HUES6 (cell line): ENCODE results near the gene RNF220.

ENCODE experiments used
- H3K27ac ChIP-seq: 2 replicates; pipeline ENCODE4 v1.7.0; 2013; ENCODE audit warnings: low read depth, mild to moderate bottlenecking, low read length, inconsistent platforms
- H3K27me3 ChIP-seq: 2 replicates; pipeline ENCODE4 v1.6.1; 2013; ENCODE audit warnings: low read length; ENCODE audit not compliant: control insufficient read depth, insufficient read depth
- H3K36me3 ChIP-seq: 2 replicates; pipeline ENCODE4 v1.6.1; 2013; ENCODE audit warnings: low read length; ENCODE audit not compliant: control insufficient read depth, insufficient read depth
- H3K4me1 ChIP-seq: 2 replicates; pipeline ENCODE4 v1.6.1; 2013; ENCODE audit warnings: low read length; ENCODE audit not compliant: control insufficient read depth, insufficient read depth
- H3K4me3 ChIP-seq: 2 replicates; pipeline ENCODE4 v1.5.1; 2013; ENCODE audit warnings: low read depth, low read length
- H3K9ac ChIP-seq: one replicate; pipeline ENCODE4 v1.6.1; 2013; ENCODE audit warnings: mild to moderate bottlenecking, low read length
- H3K9me3 ChIP-seq: 2 replicates; pipeline ENCODE4 v1.6.1; 2013; ENCODE audit warnings: low read depth, low read length; ENCODE audit not compliant: control insufficient read depth, insufficient read depth

Gene RNF220

GRCh38 chr1:44420535-44420934, 15.5 kb downstream of the RNF220 start:
- H3K9me3 ChIP-seq: no peaks in the 10 kb centered on the region
- H3K27ac ChIP-seq: no peak overlapping the region
- no peak overlapping the region for H3K9ac ChIP-seq
- H3K36me3 ChIP-seq: no peaks in the 10 kb centered on the region
- no peak overlapping the region for H3K4me3 ChIP-seq
- peaks cover 51% of the 10 kb centered on the region for H3K27me3 ChIP-seq
- peaks cover 44% of the 10 kb centered on the region for H3K4me1 ChIP-seq

GRCh38 chr1:44421446-44421884, 16.4 kb downstream of the RNF220 start:
- Histone ChIP-seq H3K27ac (no peak overlapping the region), H3K4me3 (no peak overlapping the region), H3K36me3 (no peaks in the 10 kb centered on the region), H3K27me3 (peaks cover 41% of the 10 kb centered on the region), H3K9me3 (no peaks in the 10 kb centered on the region), H3K9ac (no peak overlapping the region), H3K4me1 (peaks cover 40% of the 10 kb centered on the region)

DNA sequence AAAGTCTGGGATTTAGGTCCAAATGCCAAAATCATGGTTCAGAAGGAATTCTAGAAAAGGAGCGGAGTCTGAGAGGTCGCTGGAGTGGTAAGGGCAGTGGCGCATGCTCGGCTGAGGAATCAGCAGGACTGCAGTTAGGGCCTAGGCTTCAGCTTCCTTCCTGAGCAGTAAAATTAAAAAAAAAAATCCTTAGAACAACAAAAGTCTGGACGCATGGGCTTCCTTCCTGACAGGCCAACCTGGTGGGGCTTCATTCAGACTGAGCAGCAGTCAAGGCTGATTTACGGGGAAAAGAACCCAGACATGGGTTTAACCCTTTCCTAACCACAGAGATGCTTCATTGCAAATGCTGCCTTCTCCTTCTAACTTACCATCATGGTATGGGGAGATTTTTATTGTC, 17.1 kb downstream of the RNF220 start:
- Histone ChIP-seq H3K4me1 (peaks cover 33% of the 10 kb centered on the region), H3K9me3 (no peaks in the 10 kb centered on the region), H3K9ac (no peak overlapping the region), H3K27ac (no peak overlapping the region), H3K4me3 (no peak overlapping the region), H3K36me3 (no peaks in the 10 kb centered on the region), H3K27me3 (peaks cover 34% of the 10 kb centered on the region)

DNA sequence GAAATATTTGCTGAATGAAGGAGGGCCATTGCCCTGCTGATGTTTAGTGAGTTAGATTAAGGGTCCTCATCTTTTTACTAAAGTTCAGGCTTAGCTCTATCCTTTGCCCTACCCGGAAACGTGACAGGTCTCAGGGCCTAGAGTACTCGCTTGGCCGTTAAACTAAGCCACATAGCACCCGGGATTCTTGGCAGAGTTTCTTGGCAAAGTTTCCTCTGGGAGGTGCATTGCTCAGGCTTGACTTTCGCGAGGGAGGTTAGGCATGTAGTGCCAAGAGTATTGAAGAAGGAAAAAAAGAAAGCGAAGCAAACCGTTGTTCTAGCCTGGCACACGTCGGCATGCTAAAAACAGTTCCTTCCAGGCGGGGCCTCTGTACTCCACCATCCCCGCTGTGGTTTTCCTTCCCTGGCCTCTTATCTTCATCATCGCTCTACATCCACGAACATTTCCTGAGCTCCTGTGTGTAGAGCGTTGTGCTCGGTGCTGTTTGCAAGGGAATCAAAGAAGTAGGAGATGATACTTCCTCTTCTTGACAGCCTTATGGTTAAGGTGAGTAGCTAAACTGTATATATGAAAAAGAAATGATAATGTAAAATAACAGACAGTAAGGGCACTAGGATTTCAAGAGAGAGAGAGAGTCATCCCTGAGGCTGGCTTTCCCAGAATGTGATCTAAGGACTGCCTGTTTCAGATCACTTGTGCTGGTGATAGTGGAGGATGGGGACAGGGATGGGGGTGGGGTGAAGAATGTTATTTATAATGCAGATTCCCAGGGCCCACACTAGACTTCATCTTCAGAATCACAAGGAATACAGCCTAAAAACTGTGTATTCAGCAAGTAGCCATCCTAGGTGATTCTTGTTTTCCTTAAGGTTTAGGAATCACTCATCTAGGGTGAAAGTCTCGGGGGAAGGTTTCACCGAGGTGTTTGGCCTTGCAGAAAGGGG, 18.8 kb downstream of the RNF220 start:
- Histone ChIP-seq H3K9me3 (no peaks in the 10 kb centered on the region), H3K9ac (no peak overlapping the region), H3K27ac (no peak overlapping the region), H3K4me3 (no peak overlapping the region), H3K27me3 (peaks cover 19% of the 10 kb centered on the region), H3K36me3 (no peaks in the 10 kb centered on the region), H3K4me1 (peaks cover 37% of the 10 kb centered on the region)

GRCh38 chr1:44424747-44425146, 19.7 kb downstream of the RNF220 start:
- Histone ChIP-seq H3K4me3 (no peak overlapping the region), H3K4me1 (peaks cover 46% of the 10 kb centered on the region), H3K9ac (no peak overlapping the region), H3K27ac (no peak overlapping the region), H3K36me3 (no peaks in the 10 kb centered on the region), H3K9me3 (no peaks in the 10 kb centered on the region), H3K27me3 (peaks cover 12% of the 10 kb centered on the region)

GRCh38 chr1:44425341-44426082, 20.5 kb downstream of the RNF220 start:
- H3K9me3 ChIP-seq: no peaks in the 10 kb centered on the region
- no peak overlapping the region for H3K27ac ChIP-seq
- H3K4me1 ChIP-seq: peaks cover 46% of the 10 kb centered on the region
- H3K27me3 ChIP-seq: peaks cover 4% of the 10 kb centered on the region; the same call in 1 of the 2 replicates
- no peak overlapping the region for H3K9ac ChIP-seq
- H3K36me3 ChIP-seq: no peaks in the 10 kb centered on the region
- H3K4me3 ChIP-seq: no peak overlapping the region

- Histone ChIP-seq H3K4me3 (no peak overlapping the region), H3K27me3 (no peaks in the 10 kb centered on the region), H3K27ac (no peak overlapping the region), H3K9ac (no peak overlapping the region), H3K9me3 (no peaks in the 10 kb centered on the region), H3K36me3 (no peaks in the 10 kb centered on the region), H3K4me1 (peaks cover 25% of the 10 kb centered on the region)
Observed at GRCh38 chr1:44431861-44432260, 26.8 kb downstream of the RNF220 start.

- Histone ChIP-seq H3K9me3 (no peaks in the 10 kb centered on the region), H3K9ac (no peak overlapping the region), H3K27me3 (no peaks in the 10 kb centered on the region), H3K4me3 (no peak overlapping the region), H3K36me3 (no peaks in the 10 kb centered on the region), H3K27ac (no peak overlapping the region), H3K4me1 (peaks cover 36% of the 10 kb centered on the region)
Observed at GRCh38 chr1:44433209-44433608, 28.2 kb downstream of the RNF220 start.

DNA sequence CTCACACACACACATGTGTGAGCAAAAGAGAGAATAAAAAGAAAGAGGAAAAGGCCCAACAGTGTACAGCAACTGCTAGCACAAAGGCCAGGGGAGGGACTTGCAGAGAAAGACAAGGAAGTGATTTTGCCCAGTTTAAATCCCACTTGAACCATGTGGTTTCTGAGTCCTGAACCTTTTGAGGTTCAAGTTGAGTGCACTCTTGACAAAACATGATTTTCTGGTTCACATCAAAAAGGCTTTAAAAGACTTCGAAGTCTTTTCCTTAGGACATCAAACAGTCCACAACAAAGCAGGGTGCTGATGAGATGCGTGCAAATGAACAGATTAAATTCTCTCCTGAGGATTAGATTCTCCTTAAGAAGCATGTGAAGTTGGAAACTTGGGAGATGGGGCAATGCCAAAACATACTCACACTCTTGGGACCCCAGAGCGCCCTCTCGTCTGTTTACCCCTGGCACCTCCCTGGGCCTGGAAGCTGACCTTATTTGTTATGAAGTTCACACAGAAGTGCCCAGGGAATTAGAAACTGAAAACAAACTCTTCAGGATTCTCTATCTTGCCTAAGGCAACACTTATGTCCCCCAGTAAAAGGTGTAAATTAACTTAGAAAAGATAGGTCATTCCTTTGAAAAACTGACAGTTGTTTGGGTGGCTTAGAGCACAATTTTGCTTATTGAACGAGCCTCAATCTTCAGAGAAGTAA, 31.5 kb downstream of the RNF220 start:
- no peak overlapping the region for H3K9ac ChIP-seq
- H3K27ac ChIP-seq: no peak overlapping the region
- H3K4me1 ChIP-seq: peaks cover 29% of the 10 kb centered on the region
- no peaks in the 10 kb centered on the region for H3K9me3 ChIP-seq
- no peaks in the 10 kb centered on the region for H3K36me3 ChIP-seq
- no peaks in the 10 kb centered on the region for H3K27me3 ChIP-seq
- H3K4me3 ChIP-seq: no peak overlapping the region; the same call in 1 of the 2 replicates

DNA sequence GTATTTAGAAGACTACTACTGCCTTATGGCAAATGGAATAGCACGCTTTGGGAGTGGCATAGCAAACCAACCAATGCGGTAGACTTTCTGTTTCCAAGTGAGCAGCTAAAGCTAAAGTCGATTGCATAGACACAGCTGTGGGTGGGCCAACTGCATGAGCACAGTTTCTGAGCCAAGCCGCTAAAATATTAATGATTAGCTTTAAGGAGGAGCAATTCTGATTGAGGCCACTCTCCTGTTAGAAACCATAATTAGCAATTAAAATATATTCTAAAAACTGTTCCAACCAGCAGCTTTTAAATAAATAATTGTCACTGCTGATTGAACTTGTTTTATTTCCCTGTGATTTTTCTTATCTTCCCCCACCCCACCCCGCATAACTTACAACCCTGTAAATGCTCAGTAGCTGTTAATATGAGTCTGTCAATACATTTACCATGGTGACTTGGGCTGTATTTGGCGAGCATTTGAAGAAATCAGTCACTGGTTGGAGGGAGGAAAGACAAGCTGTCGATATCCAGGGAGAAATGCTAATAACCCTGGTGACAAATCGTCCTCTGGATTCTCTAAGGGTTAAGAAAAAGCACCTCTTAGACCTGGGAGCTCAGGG, 32.2 kb downstream of the RNF220 start:
- Histone ChIP-seq H3K9me3 (no peaks in the 10 kb centered on the region), H3K4me3 (no peak overlapping the region; the same call in 1 of the 2 replicates), H3K27me3 (no peaks in the 10 kb centered on the region), H3K36me3 (no peaks in the 10 kb centered on the region), H3K9ac (no peak overlapping the region), H3K4me1 (peaks cover 29% of the 10 kb centered on the region), H3K27ac (no peak overlapping the region)
